Small intestine (tissue), 7 donors: ENCODE measurements around the gene ADAMTS2. TPM values are rescaled to one million over a fixed set of nuclear protein-coding genes. Genes with fewer than 3 reads are reported as not detected.

Experiments
- DNase-seq, 2 donors: peaks; one replicate each; pipeline versions ENCODE4 v3.0.0 to v3.0.0-alpha.2; 2013
- FAIRE-seq: peaks from 2 replicates; lab custom pipeline; 2012; peaks lifted over from hg19 to GRCh38; lab: Jason Lieb, UNC
- H3K27ac ChIP-seq, 3 donors: one replicate each; pipeline ENCODE4 v1.5.1; 2013; ENCODE audit warnings: low read length in 2 of 3, mild to moderate bottlenecking in 2 of 3, control low read depth in 1 of 3, inconsistent platforms in 1 of 3, low read depth in 1 of 3, moderate library complexity in 1 of 3
- H3K27me3 ChIP-seq, 3 donors: one replicate each; pipeline ENCODE4 v1.6.1; 2013; ENCODE audit warnings: low read length in 3 of 3, inconsistent platforms in 1 of 3; ENCODE audit not compliant: control insufficient read depth in 3 of 3, insufficient read depth in 3 of 3
- H3K36me3 ChIP-seq, 3 donors: one replicate each; pipeline ENCODE4 v1.6.1; 2013; ENCODE audit warnings: low read length in 3 of 3, inconsistent platforms in 1 of 3, low read depth in 1 of 3, mild to moderate bottlenecking in 1 of 3, moderate library complexity in 1 of 3; ENCODE audit not compliant: control insufficient read depth in 3 of 3, insufficient read depth in 2 of 3
- H3K4me1 ChIP-seq, 3 donors: one replicate each; pipeline ENCODE4 v1.6.1; 2013; ENCODE audit warnings: low read length in 2 of 3, inconsistent platforms in 1 of 3, low read depth in 1 of 3, mild to moderate bottlenecking in 1 of 3, moderate library complexity in 1 of 3; ENCODE audit not compliant: control insufficient read depth in 3 of 3, insufficient read depth in 2 of 3
- H3K4me3 ChIP-seq, 3 donors: one replicate each; pipeline ENCODE4 v1.5.1; 2013; ENCODE audit warnings: low read length in 3 of 3, control low read depth in 1 of 3, inconsistent platforms in 1 of 3, low read depth in 1 of 3, mild to moderate bottlenecking in 1 of 3, moderate library complexity in 1 of 3
- H3K9me3 ChIP-seq, 2 donors: one replicate each; pipeline ENCODE4 v1.6.1; 2013; ENCODE audit warnings: low read depth in 1 of 2, low read length in 1 of 2; ENCODE audit not compliant: control insufficient read depth in 2 of 2, insufficient read depth in 1 of 2
- WGBS, 3 donors: extraction: QIAGEN DNeasy Blood & Tissue Kit; methylation state at CpG; one replicate each; pipeline ENCODE4 v1.1.7; 2013; 5-methylcytosine and 5-hydroxymethylcytosine counted together
- polyA plus RNA-seq, 4 donors: library from polyadenylated mRNA; stranded (reverse) in 3 of 4; unstranded in 1 of 4; fragments of 200-250 nt in 3 of 4; fragments of 120-200 nt in 1 of 4; gene quantifications; one replicate each; pipeline versions ENCODE4 v1.2.1 to v1.2.3, GENCODE V29; 2013
- donor health status: healthy with polysubstance abuse.
- donor health status: control.
- donor health status: control.
- donor health status: Bipolar disorder and iron deficiency.
- donor health status: healthy.

Gene ADAMTS2
- polyA plus RNA-seq, 4 donors, result 0.22 to 6.3 (median 2.4) TPM

GRCh38 chr5:179153921-179154345, 191.3 kb downstream of the ADAMTS2 start:
- no peak for DNase-seq
- Histone ChIP-seq H3K4me3 (no peak overlapping the region), H3K4me1 (no peaks in the 10 kb centered on the region), H3K36me3 (no peaks in the 10 kb centered on the region), H3K27me3 (no peaks in the 10 kb centered on the region), H3K9me3 (no peaks in the 10 kb centered on the region), H3K27ac (no peak overlapping the region)
- 85 to 90% (median 89%) methylated on average over 20 to 22 of the region's 22 CpGs for WGBS, 3 donors
- no peak for FAIRE-seq

GRCh38 chr5:179153341-179153901, 191.8 kb downstream of the ADAMTS2 start:
- 93 to 94% (median 94%) methylated on average over 19 to 24 of the region's 24 CpGs for WGBS, 3 donors
- FAIRE-seq (no peak), DNase-seq (no peak)
- no peaks in the 10 kb centered on the region for H3K36me3 ChIP-seq
- H3K4me3 ChIP-seq, result no peak overlapping the region
- H3K27ac ChIP-seq, result no peak overlapping the region
- no peaks in the 10 kb centered on the region for H3K9me3 ChIP-seq
- no peaks in the 10 kb centered on the region for H3K4me1 ChIP-seq
- H3K27me3 ChIP-seq, result no peaks in the 10 kb centered on the region

- WGBS, 3 donors, result 90 to 93% (median 90%) methylated on average over 15 of the region's 15 CpGs
- no peaks in the 10 kb centered on the region for H3K27me3 ChIP-seq
- no peaks in the 10 kb centered on the region for H3K36me3 ChIP-seq
- no peak for FAIRE-seq
- no peak overlapping the region for H3K27ac ChIP-seq
- no peaks in the 10 kb centered on the region for H3K9me3 ChIP-seq
- no peak overlapping the region for H3K4me3 ChIP-seq
- no peaks in the 10 kb centered on the region for H3K4me1 ChIP-seq
- no peak for DNase-seq
Observed at GRCh38 chr5:179152941-179153340, 192.3 kb downstream of the ADAMTS2 start.

- no peak for FAIRE-seq
- Histone ChIP-seq H3K36me3 (no peaks in the 10 kb centered on the region), H3K4me3 (no peak overlapping the region), H3K9me3 (no peaks in the 10 kb centered on the region), H3K4me1 (no peaks in the 10 kb centered on the region), H3K27me3 (no peaks in the 10 kb centered on the region), H3K27ac (no peak overlapping the region)
- no peak for DNase-seq
- WGBS, 3 donors, result 75 to 81% (median 80%) methylated on average over 18 of the region's 18 CpGs
Observed at GRCh38 chr5:179152144-179152895, 192.9 kb downstream of the ADAMTS2 start.

- Histone ChIP-seq H3K27ac (no peak overlapping the region), H3K9me3 (no peaks in the 10 kb centered on the region), H3K4me1 (no peaks in the 10 kb centered on the region), H3K4me3 (no peak overlapping the region), H3K27me3 (no peaks in the 10 kb centered on the region), H3K36me3 (no peaks in the 10 kb centered on the region)
- no peak for DNase-seq
- no peak for FAIRE-seq
- 78 to 91% (median 81%) methylated on average over 8 to 11 of the region's 11 CpGs for WGBS, 3 donors
Observed at GRCh38 chr5:179151286-179152118, 193.8 kb downstream of the ADAMTS2 start.

GRCh38 chr5:179150011-179150410, 195.2 kb downstream of the ADAMTS2 start:
- no peak overlapping the region for H3K4me3 ChIP-seq
- H3K27ac ChIP-seq, result no peak overlapping the region
- 51 to 78% (median 77%) methylated on average over 4 to 7 of the region's 7 CpGs for WGBS, 3 donors
- no peaks in the 10 kb centered on the region for H3K27me3 ChIP-seq
- no peak for DNase-seq
- no peaks in the 10 kb centered on the region for H3K4me1 ChIP-seq
- H3K36me3 ChIP-seq, result no peaks in the 10 kb centered on the region
- no peak for FAIRE-seq
- no peaks in the 10 kb centered on the region for H3K9me3 ChIP-seq

GRCh38 chr5:179149278-179149677, 196.0 kb downstream of the ADAMTS2 start:
- no peaks in the 10 kb centered on the region for H3K27me3 ChIP-seq
- DNase-seq, result no peak
- no peaks in the 10 kb centered on the region for H3K9me3 ChIP-seq
- FAIRE-seq, result no peak
- 85 to 87% (median 87%) methylated on average over 10 of the region's 10 CpGs for WGBS, 3 donors
- no peaks in the 10 kb centered on the region for H3K4me1 ChIP-seq
- H3K36me3 ChIP-seq, result no peaks in the 10 kb centered on the region
- H3K27ac ChIP-seq, result no peak overlapping the region
- no peak overlapping the region for H3K4me3 ChIP-seq

- no peaks in the 10 kb centered on the region for H3K36me3 ChIP-seq
- no peak for DNase-seq
- no peaks in the 10 kb centered on the region for H3K27me3 ChIP-seq
- WGBS, 3 donors, result 55 to 69% (median 68%) methylated on average over 9 of the region's 9 CpGs
- no peaks in the 10 kb centered on the region for H3K9me3 ChIP-seq
- no peak for FAIRE-seq
- no peak overlapping the region for H3K4me3 ChIP-seq
- H3K27ac ChIP-seq, result no peak overlapping the region
- H3K4me1 ChIP-seq, result no peaks in the 10 kb centered on the region
Observed at GRCh38 chr5:179148703-179149170, 196.5 kb downstream of the ADAMTS2 start.
